Stimulated activated CD4-positive, alpha-beta T cell treated with anti-CD3 and anti-CD28 coated beads, Interleukin-1b, Interleukin-23, amount 100 ng/mL, for 1 hour (primary cell): ENCODE measurements around the gene FLT3.
"Not testable (repeated sequence)": the region's sequence is repeated elsewhere in the genome, so short reads cannot be mapped to it uniquely, and the experiment has no call there.

Source experiments
- DNase-seq, 2 donors: peaks; one replicate each; pipeline ENCODE4 v3.0.0-alpha.2; 2020; ENCODE audit warnings: low read depth in 2 of 2

Gene FLT3

GRCh38 chr13:27972478-27972820, 127.9 kb downstream of the FLT3 start:
- DNase-seq: no peak

GRCh38 chr13:27971776-27972477, 128.4 kb downstream of the FLT3 start:
- DNase-seq: no peak

GRCh38 chr13:27971236-27971645, 129.1 kb downstream of the FLT3 start:
- DNase-seq: no peak

GRCh38 chr13:27970382-27971235, 129.8 kb downstream of the FLT3 start:
- no peak for DNase-seq

GRCh38 chr13:27969866-27970229, 130.5 kb downstream of the FLT3 start:
- DNase-seq: no peak

- DNase-seq: no peak
Observed at GRCh38 chr13:27969082-27969865, 131.1 kb downstream of the FLT3 start, which contains the start of gene CDX2. TSS of gene CDX2 (minus strand) at chr13:27969315. CDS start at chr13:27969006, 309 bp downstream.

- no peak for DNase-seq
Observed at GRCh38 chr13:27968316-27969081, 131.9 kb downstream of the FLT3 start.

GRCh38 chr13:27967736-27968315, 132.6 kb downstream of the FLT3 start:
- no peak for DNase-seq

GRCh38 chr13:27967203-27967735, 133.1 kb downstream of the FLT3 start:
- no peak for DNase-seq

- no peak for DNase-seq
Observed at GRCh38 chr13:27966641-27967202, 133.7 kb downstream of the FLT3 start.

- DNase-seq: no peak
Observed at GRCh38 chr13:27965740-27966640, 134.4 kb downstream of the FLT3 start.

GRCh38 chr13:27965343-27965739, 135.0 kb downstream of the FLT3 start:
- no peak for DNase-seq

- DNase-seq: no peak
Observed at GRCh38 chr13:27964741-27965323, 135.5 kb downstream of the FLT3 start.

- DNase-seq: not testable (repeated sequence)
Observed at GRCh38 chr13:27964206-27964605, 136.2 kb downstream of the FLT3 start.

GRCh38 chr13:27963491-27963890, 136.9 kb downstream of the FLT3 start:
- DNase-seq: no peak

GRCh38 chr13:27962982-27963381, 137.4 kb downstream of the FLT3 start:
- no peak for DNase-seq

- DNase-seq: no peak
Observed at GRCh38 chr13:27962128-27962841, 138.1 kb downstream of the FLT3 start.
